HEK293 (cell line): ENCODE data around the gene PPP1R27.
A peak's percentile ranks its signal among the peaks of the same experiment; 100 is the strongest.

Experiments
- BCL11A ChIP-seq: fragments of 450-650 bp; formaldehyde crosslinking; IDR thresholded peaks from 2 replicates; pipeline ENCODE4 v1.5.1; 2016; ENCODE audit warnings: low read depth, missing biosample characterization, missing genetic modification characterization
- KLF10 ChIP-seq: fragments of 450-650 bp; IDR thresholded peaks from 2 replicates; pipeline ENCODE4 v1.5.1; 2018; ENCODE audit warnings: missing biosample characterization, mild to moderate bottlenecking, missing genetic modification characterization
- KLF16 ChIP-seq: fragments of 450-650 bp; formaldehyde crosslinking; IDR thresholded peaks from 2 replicates; pipeline ENCODE4 v1.5.1; 2017; ENCODE audit warnings: missing biosample characterization, missing genetic modification characterization
- MZF1 ChIP-seq: fragments of 450-650 bp; formaldehyde crosslinking; IDR thresholded peaks from 2 replicates; pipeline ENCODE4 v1.5.1; 2017; ENCODE audit warnings: missing biosample characterization, missing genetic modification characterization, borderline replicate concordance
- OSR2 ChIP-seq: fragments of 450-650 bp; formaldehyde crosslinking; IDR thresholded peaks from 2 replicates; pipeline ENCODE4 v1.5.1; 2016; ENCODE audit warnings: missing biosample characterization, missing genetic modification characterization
- SP3 ChIP-seq: fragments of 450-650 bp; formaldehyde crosslinking; IDR thresholded peaks from 2 replicates; pipeline ENCODE4 v1.5.1; 2016; ENCODE audit warnings: missing biosample characterization, missing genetic modification characterization
- WT1 ChIP-seq: fragments of 450-650 bp; formaldehyde crosslinking; IDR thresholded peaks from 2 replicates; pipeline ENCODE4 v1.5.1; 2016; ENCODE audit warnings: missing biosample characterization, missing genetic modification characterization
- ZFP3 ChIP-seq: fragments of 450-650 bp; formaldehyde crosslinking; IDR thresholded peaks from 2 replicates; pipeline ENCODE4 v1.5.1; 2016; ENCODE audit warnings: low read depth, missing biosample characterization, missing genetic modification characterization
- ZFP69B ChIP-seq: fragments of 450-650 bp; formaldehyde crosslinking; IDR thresholded peaks from 2 replicates; pipeline ENCODE4 v1.5.1; 2016; ENCODE audit warnings: missing biosample characterization, missing genetic modification characterization
- ZIC2 ChIP-seq: fragments of 450-650 bp; formaldehyde crosslinking; IDR thresholded peaks from 2 replicates; pipeline ENCODE4 v1.5.1; 2016; ENCODE audit warnings: missing biosample characterization, missing genetic modification characterization
- ZNF140 ChIP-seq: fragments of 450-650 bp; formaldehyde crosslinking; IDR thresholded peaks from 2 replicates; pipeline ENCODE4 v1.5.1; 2016; ENCODE audit warnings: missing biosample characterization, missing genetic modification characterization
- ZNF214 ChIP-seq: fragments of 450-650 bp; formaldehyde crosslinking; IDR thresholded peaks from 2 replicates; pipeline ENCODE4 v1.5.1; 2017; ENCODE audit warnings: missing biosample characterization, mild to moderate bottlenecking, missing genetic modification characterization, borderline replicate concordance
- ZNF292 ChIP-seq: fragments of 450-650 bp; formaldehyde crosslinking; IDR thresholded peaks from 2 replicates; pipeline ENCODE4 v1.5.1; 2016; ENCODE audit warnings: low read depth, missing biosample characterization, missing genetic modification characterization, borderline replicate concordance
- ZNF366 ChIP-seq: fragments of 450-650 bp; formaldehyde crosslinking; conservative IDR thresholded peaks from 2 replicates; pipeline ENCODE4 v1.5.1; 2016; ENCODE audit warnings: missing biosample characterization, missing genetic modification characterization
- ZNF391 ChIP-seq: fragments of 450-650 bp; formaldehyde crosslinking; IDR thresholded peaks from 2 replicates; pipeline ENCODE4 v1.5.1; 2016; ENCODE audit warnings: low read depth, missing biosample characterization, missing genetic modification characterization, borderline replicate concordance
- ZNF473 ChIP-seq: fragments of 450-650 bp; formaldehyde crosslinking; IDR thresholded peaks from 2 replicates; pipeline ENCODE4 v1.5.1; 2017; ENCODE audit warnings: missing biosample characterization, missing genetic modification characterization
- ZNF48 ChIP-seq: fragments of 450-650 bp; formaldehyde crosslinking; IDR thresholded peaks from 2 replicates; pipeline ENCODE4 v1.5.1; 2016; ENCODE audit warnings: missing biosample characterization, missing genetic modification characterization
- ZNF530 ChIP-seq: fragments of 450-650 bp; formaldehyde crosslinking; IDR thresholded peaks from 2 replicates; pipeline ENCODE4 v1.5.1; 2016; ENCODE audit warnings: low read depth, missing biosample characterization, missing genetic modification characterization
- ZNF571 ChIP-seq: fragments of 450-650 bp; formaldehyde crosslinking; IDR thresholded peaks from 2 replicates; pipeline ENCODE4 v1.5.0; 2017; ENCODE audit warnings: missing biosample characterization, missing genetic modification characterization
- ZNF585B ChIP-seq: fragments of 450-650 bp; formaldehyde crosslinking; IDR thresholded peaks from 2 replicates; pipeline ENCODE4 v1.5.1; 2016; ENCODE audit warnings: missing biosample characterization, missing genetic modification characterization
- ZNF776 ChIP-seq: fragments of 450-650 bp; formaldehyde crosslinking; IDR thresholded peaks from 2 replicates; pipeline ENCODE4 v1.5.0; 2017; ENCODE audit warnings: missing biosample characterization, missing genetic modification characterization, borderline replicate concordance
- ZNF785 ChIP-seq: fragments of 450-650 bp; formaldehyde crosslinking; IDR thresholded peaks from 2 replicates; pipeline ENCODE4 v1.5.1; 2016; ENCODE audit warnings: missing biosample characterization, missing genetic modification characterization
- ZSCAN30 ChIP-seq: fragments of 450-650 bp; IDR thresholded peaks from 2 replicates; pipeline ENCODE4 v1.5.1; 2018; ENCODE audit warnings: missing biosample characterization, mild to moderate bottlenecking, missing genetic modification characterization, moderate library complexity
- TF ChIP-seq, protein P1 (sequence below): fragments of 450-650 bp; formaldehyde crosslinking; IDR thresholded peaks from 2 replicates; pipeline ENCODE4 v1.5.1; 2016; ENCODE audit warnings: missing biosample characterization, missing genetic modification characterization
- TF ChIP-seq, protein P2 (sequence below): fragments of 450-650 bp; formaldehyde crosslinking; IDR thresholded peaks from 2 replicates; pipeline ENCODE4 v1.5.1; 2016; ENCODE audit warnings: missing biosample characterization, missing genetic modification characterization, low read depth
- TF ChIP-seq, protein P3 (sequence below): fragments of 450-650 bp; formaldehyde crosslinking; IDR thresholded peaks from 2 replicates; pipeline ENCODE4 v1.5.1; 2016; ENCODE audit warnings: missing biosample characterization, missing genetic modification characterization
- TF ChIP-seq, protein P4 (sequence below): fragments of 450-650 bp; formaldehyde crosslinking; IDR thresholded peaks from 2 replicates; pipeline ENCODE4 v1.5.1; 2017; ENCODE audit warnings: missing biosample characterization, missing genetic modification characterization
- TF ChIP-seq, protein P5 (sequence below): fragments of 450-650 bp; formaldehyde crosslinking; IDR thresholded peaks from 2 replicates; pipeline ENCODE4 v1.5.1; 2017; ENCODE audit warnings: missing biosample characterization, missing genetic modification characterization
- TF ChIP-seq, protein P6 (sequence below): fragments of 450-650 bp; formaldehyde crosslinking; IDR thresholded peaks from 2 replicates; pipeline ENCODE4 v1.5.1; 2016; ENCODE audit warnings: missing biosample characterization, missing genetic modification characterization, borderline replicate concordance

PPP1R27 gene

DNA sequence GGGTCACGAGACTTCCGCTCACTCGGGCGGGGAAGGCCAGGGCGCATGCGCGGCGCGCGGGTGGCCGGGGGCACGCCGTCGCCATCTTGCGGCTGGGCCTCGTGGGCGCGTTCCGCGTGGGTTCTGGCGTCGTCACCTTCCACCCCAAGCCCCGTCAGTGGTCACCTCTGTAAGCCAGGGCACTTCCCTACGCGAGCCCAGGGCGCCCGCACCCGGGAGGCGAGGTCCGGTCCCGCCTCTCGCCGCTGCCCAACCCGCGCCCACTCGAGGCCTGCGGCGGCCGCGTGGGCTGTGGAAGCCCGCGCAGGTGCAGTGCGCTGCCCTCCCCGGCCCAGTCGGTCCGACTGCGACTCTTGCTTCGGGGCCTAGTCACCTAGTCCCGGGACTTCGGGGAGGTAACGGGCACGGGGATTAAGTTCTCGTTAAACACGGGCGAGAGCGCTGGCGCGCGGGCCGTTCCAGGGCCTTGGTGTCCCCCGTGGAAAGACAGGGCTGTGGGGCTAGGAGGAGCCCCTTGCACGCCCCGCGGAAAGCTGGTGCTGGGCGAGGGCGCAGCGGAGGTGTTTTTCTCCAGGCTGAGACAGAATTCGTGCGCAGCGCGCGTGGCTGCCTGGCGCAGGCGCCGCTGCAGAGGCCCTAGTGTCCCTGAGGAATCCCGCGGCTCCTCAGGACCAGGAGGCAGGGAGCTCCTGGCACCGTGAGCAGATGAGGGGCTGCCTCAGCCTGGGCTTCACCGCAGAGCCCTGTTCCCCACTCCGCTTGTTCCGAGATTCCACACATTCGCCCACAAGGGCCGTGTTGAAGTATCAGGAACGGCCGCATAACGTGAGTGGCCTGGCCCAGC is 36.8 kb upstream of the PPP1R27 start (continued):
- no peak for TF ChIP-seq ZNF530 (tag by site-specific recombination)
- no peak for TF ChIP-seq ZNF776
- TF ChIP-seq ZNF585B, result no peak
- no peak; the same call in 1 of the 2 replicates for TF ChIP-seq WT1 (tag by site-specific recombination)
- peak; percentile 82 for TF ChIP-seq KLF10
- TF ChIP-seq ZNF391 (tag by site-specific recombination), result peak; percentile 78
- TF ChIP-seq OSR2 (tag by site-specific recombination), result no peak; the same call in 1 of the 2 replicates
- TF ChIP-seq, protein P1, sequence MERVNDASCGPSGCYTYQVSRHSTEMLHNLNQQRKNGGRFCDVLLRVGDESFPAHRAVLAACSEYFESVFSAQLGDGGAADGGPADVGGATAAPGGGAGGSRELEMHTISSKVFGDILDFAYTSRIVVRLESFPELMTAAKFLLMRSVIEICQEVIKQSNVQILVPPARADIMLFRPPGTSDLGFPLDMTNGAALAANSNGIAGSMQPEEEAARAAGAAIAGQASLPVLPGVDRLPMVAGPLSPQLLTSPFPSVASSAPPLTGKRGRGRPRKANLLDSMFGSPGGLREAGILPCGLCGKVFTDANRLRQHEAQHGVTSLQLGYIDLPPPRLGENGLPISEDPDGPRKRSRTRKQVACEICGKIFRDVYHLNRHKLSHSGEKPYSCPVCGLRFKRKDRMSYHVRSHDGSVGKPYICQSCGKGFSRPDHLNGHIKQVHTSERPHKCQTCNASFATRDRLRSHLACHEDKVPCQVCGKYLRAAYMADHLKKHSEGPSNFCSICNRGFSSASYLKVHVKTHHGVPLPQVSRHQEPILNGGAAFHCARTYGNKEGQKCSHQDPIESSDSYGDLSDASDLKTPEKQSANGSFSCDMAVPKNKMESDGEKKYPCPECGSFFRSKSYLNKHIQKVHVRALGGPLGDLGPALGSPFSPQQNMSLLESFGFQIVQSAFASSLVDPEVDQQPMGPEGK, result peak; percentile 60
- TF ChIP-seq ZFP69B (tag by site-specific recombination), result peak; percentile 55; the same call in 1 of the 2 replicates
- peak; percentile 99 for TF ChIP-seq ZNF785 (tag by site-specific recombination)
- TF ChIP-seq ZNF140 (tag by site-specific recombination), result no peak
- TF ChIP-seq ZFP3 (tag by site-specific recombination), result no peak
- TF ChIP-seq ZNF48 (tag by site-specific recombination), result no peak
- no peak for TF ChIP-seq ZIC2 (tag by site-specific recombination)
- peak; percentile 75 for TF ChIP-seq SP3 (tag by site-specific recombination)
- no peak for TF ChIP-seq ZNF366 (tag by site-specific recombination)
- no peak for TF ChIP-seq KLF16 (tag by site-specific recombination)
- no peak for TF ChIP-seq ZNF473 (tag by site-specific recombination)
- TF ChIP-seq, protein P2, sequence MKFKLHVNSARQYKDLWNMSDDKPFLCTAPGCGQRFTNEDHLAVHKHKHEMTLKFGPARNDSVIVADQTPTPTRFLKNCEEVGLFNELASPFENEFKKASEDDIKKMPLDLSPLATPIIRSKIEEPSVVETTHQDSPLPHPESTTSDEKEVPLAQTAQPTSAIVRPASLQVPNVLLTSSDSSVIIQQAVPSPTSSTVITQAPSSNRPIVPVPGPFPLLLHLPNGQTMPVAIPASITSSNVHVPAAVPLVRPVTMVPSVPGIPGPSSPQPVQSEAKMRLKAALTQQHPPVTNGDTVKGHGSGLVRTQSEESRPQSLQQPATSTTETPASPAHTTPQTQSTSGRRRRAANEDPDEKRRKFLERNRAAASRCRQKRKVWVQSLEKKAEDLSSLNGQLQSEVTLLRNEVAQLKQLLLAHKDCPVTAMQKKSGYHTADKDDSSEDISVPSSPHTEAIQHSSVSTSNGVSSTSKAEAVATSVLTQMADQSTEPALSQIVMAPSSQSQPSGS (tag by site-specific recombination), result no peak
- peak; percentile 49; the same call in 1 of the 2 replicates for TF ChIP-seq ZSCAN30 (tag by site-specific recombination)
- no peak for TF ChIP-seq ZNF571
- no peak for TF ChIP-seq BCL11A (tag by site-specific recombination)
- TF ChIP-seq, protein P3, sequence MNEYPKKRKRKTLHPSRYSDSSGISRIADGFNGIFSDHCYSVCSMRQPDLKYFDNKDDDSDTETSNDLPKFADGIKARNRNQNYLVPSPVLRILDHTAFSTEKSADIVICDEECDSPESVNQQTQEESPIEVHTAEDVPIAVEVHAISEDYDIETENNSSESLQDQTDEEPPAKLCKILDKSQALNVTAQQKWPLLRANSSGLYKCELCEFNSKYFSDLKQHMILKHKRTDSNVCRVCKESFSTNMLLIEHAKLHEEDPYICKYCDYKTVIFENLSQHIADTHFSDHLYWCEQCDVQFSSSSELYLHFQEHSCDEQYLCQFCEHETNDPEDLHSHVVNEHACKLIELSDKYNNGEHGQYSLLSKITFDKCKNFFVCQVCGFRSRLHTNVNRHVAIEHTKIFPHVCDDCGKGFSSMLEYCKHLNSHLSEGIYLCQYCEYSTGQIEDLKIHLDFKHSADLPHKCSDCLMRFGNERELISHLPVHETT (tag by site-specific recombination), result 0 out of 2 replicates have a peak, but pooled peaks have one; percentile 10
- no peak for TF ChIP-seq ZNF292 (tag by site-specific recombination)
- TF ChIP-seq, protein P4, sequence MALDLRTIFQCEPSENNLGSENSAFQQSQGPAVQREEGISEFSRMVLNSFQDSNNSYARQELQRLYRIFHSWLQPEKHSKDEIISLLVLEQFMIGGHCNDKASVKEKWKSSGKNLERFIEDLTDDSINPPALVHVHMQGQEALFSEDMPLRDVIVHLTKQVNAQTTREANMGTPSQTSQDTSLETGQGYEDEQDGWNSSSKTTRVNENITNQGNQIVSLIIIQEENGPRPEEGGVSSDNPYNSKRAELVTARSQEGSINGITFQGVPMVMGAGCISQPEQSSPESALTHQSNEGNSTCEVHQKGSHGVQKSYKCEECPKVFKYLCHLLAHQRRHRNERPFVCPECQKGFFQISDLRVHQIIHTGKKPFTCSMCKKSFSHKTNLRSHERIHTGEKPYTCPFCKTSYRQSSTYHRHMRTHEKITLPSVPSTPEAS (tag by site-specific recombination), result no peak
- TF ChIP-seq, protein P5, sequence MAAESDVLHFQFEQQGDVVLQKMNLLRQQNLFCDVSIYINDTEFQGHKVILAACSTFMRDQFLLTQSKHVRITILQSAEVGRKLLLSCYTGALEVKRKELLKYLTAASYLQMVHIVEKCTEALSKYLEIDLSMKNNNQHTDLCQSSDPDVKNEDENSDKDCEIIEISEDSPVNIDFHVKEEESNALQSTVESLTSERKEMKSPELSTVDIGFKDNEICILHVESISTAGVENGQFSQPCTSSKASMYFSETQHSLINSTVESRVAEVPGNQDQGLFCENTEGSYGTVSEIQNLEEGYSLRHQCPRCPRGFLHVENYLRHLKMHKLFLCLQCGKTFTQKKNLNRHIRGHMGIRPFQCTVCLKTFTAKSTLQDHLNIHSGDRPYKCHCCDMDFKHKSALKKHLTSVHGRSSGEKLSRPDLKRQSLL (tag by site-specific recombination), result no peak
- TF ChIP-seq, protein P6, sequence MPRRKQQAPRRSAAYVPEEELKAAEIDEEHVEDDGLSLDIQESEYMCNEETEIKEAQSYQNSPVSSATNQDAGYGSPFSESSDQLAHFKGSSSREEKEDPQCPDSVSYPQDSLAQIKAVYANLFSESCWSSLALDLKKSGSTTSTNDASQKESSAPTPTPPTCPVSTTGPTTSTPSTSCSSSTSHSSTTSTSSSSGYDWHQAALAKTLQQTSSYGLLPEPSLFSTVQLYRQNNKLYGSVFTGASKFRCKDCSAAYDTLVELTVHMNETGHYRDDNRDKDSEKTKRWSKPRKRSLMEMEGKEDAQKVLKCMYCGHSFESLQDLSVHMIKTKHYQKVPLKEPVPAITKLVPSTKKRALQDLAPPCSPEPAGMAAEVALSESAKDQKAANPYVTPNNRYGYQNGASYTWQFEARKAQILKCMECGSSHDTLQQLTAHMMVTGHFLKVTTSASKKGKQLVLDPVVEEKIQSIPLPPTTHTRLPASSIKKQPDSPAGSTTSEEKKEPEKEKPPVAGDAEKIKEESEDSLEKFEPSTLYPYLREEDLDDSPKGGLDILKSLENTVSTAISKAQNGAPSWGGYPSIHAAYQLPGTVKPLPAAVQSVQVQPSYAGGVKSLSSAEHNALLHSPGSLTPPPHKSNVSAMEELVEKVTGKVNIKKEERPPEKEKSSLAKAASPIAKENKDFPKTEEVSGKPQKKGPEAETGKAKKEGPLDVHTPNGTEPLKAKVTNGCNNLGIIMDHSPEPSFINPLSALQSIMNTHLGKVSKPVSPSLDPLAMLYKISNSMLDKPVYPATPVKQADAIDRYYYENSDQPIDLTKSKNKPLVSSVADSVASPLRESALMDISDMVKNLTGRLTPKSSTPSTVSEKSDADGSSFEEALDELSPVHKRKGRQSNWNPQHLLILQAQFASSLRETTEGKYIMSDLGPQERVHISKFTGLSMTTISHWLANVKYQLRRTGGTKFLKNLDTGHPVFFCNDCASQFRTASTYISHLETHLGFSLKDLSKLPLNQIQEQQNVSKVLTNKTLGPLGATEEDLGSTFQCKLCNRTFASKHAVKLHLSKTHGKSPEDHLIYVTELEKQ (tag by site-specific recombination), result peak; percentile 23; the same call in 1 of the 2 replicates
- TF ChIP-seq ZNF214 (tag by site-specific recombination), result no peak
- TF ChIP-seq MZF1, result no peak; the same call in 1 of the 2 replicates
